ENCODE data around the gene JMJD7.

Gene JMJD7

DNA sequence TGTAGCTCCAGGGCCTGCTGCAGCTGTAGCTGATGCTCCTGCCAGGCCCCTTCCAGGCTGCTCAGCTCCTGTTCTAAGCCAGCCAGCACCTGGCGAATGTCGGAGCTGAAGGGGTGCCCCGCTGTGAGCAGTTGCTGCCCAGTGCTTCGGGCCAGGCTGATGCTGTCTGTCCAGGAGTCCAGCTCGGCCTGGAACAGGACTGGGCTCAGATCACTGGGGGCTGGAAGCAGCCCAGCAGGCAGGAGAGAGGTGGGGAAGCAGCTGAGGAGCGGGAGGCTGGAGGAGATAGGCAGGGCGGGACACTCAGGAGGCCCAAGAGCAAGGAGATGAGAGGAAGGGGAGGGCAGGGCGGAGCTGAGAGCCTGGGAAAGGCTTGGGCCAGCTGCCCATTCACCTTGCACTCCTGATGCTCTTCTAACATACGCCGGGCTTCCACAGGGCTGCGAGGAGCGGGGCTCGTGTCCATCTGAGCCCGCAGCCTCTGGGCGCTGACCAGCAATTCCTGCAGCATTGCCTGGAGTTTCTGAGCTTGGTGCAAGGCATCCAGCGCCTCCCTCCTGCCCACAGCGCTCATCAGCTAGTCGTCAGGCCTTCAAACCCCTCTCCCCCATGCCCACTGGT, 34.0 kb downstream of the JMJD7 start:
- no peak overlapping the region for H3K4me3 ChIP-seq (ENCODE audit: low read depth, low read length)
- TF ChIP-seq, protein P1, sequence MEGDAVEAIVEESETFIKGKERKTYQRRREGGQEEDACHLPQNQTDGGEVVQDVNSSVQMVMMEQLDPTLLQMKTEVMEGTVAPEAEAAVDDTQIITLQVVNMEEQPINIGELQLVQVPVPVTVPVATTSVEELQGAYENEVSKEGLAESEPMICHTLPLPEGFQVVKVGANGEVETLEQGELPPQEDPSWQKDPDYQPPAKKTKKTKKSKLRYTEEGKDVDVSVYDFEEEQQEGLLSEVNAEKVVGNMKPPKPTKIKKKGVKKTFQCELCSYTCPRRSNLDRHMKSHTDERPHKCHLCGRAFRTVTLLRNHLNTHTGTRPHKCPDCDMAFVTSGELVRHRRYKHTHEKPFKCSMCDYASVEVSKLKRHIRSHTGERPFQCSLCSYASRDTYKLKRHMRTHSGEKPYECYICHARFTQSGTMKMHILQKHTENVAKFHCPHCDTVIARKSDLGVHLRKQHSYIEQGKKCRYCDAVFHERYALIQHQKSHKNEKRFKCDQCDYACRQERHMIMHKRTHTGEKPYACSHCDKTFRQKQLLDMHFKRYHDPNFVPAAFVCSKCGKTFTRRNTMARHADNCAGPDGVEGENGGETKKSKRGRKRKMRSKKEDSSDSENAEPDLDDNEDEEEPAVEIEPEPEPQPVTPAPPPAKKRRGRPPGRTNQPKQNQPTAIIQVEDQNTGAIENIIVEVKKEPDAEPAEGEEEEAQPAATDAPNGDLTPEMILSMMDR (IDR thresholded peaks at IDR 0.05; ENCODE audit: borderline replicate concordance, insufficient read depth, low read depth, low read length): no peak

- TF ChIP-seq, protein P1 (IDR thresholded peaks at IDR 0.05; ENCODE audit: borderline replicate concordance, insufficient read depth, low read depth, low read length): no peak
- no peak overlapping the region for H3K4me3 ChIP-seq (ENCODE audit: low read depth, low read length)
These were observed 34.7 kb downstream of the JMJD7 start for GRCh38 chr15:41862515-41863116.

- no peak overlapping the region for H3K4me3 ChIP-seq (ENCODE audit: low read depth, low read length)
- TF ChIP-seq, protein P1 (IDR thresholded peaks at IDR 0.05; ENCODE audit: borderline replicate concordance, insufficient read depth, low read depth, low read length): no peak
These were observed 37.7 kb downstream of the JMJD7 start for GRCh38 chr15:41865490-41866055.

GRCh38 chr15:41866263-41866703, 38.4 kb downstream of the JMJD7 start:
- H3K4me3 ChIP-seq (ENCODE audit: low read depth, low read length): no peak overlapping the region
- TF ChIP-seq, protein P1 (IDR thresholded peaks at IDR 0.05; ENCODE audit: borderline replicate concordance, insufficient read depth, low read depth, low read length): no peak

DNA sequence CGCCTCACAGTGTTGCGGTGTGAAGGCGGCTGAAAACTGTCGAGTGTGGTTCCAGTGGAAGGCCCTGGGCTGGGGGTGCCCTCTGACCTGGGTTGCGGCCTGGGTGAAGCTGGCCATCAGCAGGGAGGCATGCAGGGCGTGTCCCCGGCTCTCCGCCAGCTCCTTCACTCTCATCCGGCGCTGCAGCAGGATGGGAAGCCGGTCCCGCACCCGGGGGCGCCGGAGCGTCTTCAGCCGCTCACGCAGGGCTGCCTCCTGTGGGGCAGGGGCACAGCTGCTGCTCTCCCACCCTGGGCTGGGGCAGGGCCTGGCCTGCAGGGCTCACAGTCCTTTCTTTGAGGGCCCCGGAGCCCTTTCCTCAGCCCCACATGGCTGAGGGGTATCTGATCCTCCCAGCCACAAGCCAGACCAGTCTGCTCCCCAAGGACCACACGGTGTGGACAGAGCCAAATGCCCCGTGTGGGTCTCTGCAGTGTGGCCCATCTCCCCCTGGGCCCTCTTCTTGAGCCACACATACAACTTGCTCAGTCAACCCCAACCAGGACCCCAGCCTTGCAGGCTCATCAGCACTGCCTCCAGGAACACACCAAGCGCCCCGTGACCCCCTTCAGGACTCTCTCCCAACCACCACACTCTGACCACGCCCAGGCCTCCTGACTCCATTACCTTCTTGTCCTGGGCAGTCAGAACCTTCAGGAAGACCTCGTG, 39.1 kb downstream of the JMJD7 start:
- TF ChIP-seq, protein P1 (IDR thresholded peaks at IDR 0.05; ENCODE audit: borderline replicate concordance, insufficient read depth, low read depth, low read length): no peak

GRCh38 chr15:41868321-41868720, 40.4 kb downstream of the JMJD7 start:
- no peak overlapping the region for H3K4me3 ChIP-seq (ENCODE audit: low read depth, low read length)
- TF ChIP-seq, protein P1 (IDR thresholded peaks at IDR 0.05; ENCODE audit: borderline replicate concordance, insufficient read depth, low read depth, low read length): no peak

More for the DNA sequence above, 39.1 kb downstream of the JMJD7 start:
- no peak overlapping the region for H3K4me3 ChIP-seq (ENCODE audit: low read depth, low read length)

Measured in GM12875 (cell line).